ENCODE measurements around the gene IL23A.
A peak's percentile ranks its signal among the peaks of the same experiment; 100 is the strongest.

The IL23A gene

DNA sequence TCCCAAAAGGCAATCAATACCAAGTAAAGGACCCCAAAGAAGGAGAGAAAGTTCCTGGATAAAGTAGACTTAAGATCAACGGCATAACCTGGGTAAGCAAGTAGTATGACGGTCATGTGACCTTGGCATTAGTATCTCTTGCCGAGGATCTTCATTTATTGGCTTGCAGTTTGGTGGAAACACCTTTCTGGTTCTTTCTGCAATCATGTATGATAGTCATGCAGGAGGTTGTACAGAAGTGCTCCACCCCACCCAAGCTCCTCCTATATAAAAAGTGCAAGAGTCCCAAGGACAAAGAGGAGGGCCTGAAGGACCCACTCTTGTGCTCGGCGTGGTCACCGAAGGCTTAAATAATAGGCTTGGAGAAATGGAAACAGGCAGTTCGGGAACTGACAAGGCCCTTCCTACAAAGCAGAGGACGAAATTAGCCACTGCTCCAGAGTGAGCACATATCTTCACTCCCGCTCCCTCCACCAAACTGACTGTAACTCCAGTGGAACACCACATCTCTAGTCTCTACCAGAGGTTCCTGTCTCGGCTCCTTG, 39.3 kb upstream of the IL23A start:
- Mint-ChIP-seq H3K27ac (peak overlapping the region; percentile 96 to 98 (median 98)), H3K27me3 (ENCODE audit: low read depth) (no peaks in the 10 kb centered on the region), H3K36me3 (ENCODE audit: low read depth) (peaks cover 22% of the 10 kb centered on the region), H3K4me3 (peak overlapping the region; percentile 98 to 99 (median 99)), H3K4me1 (peaks cover 45% of the 10 kb centered on the region), H3K9me3 (no peaks in the 10 kb centered on the region)
- no peak for TF ChIP-seq CTCF (IDR thresholded peaks at IDR 0.05; ENCODE audit: unreplicated experiment in 3 of 3)

- peaks cover 25% of the 10 kb centered on the region for H3K36me3 Mint-ChIP-seq (ENCODE audit: low read depth)
Measured at GRCh38 chr12:56299853-56300643, 38.6 kb upstream of the IL23A start, which contains the start of gene CS. Gene CS, minus strand, starts transcription at chr12:56300330. Its CDS starts 129 bp downstream, at chr12:56300201.

GRCh38 chr12:56300644-56301464, 37.8 kb upstream of the IL23A start:
- Mint-ChIP-seq H3K9me3 (no peaks in the 10 kb centered on the region), H3K27me3 (ENCODE audit: low read depth) (no peaks in the 10 kb centered on the region), H3K36me3 (ENCODE audit: low read depth) (peaks cover 28% of the 10 kb centered on the region), H3K4me3 (peak overlapping the region; percentile 98 to 99 (median 99)), H3K4me1 (peaks cover 45% of the 10 kb centered on the region), H3K27ac (peak overlapping the region; percentile 96 to 98 (median 98))
- TF ChIP-seq CTCF (IDR thresholded peaks at IDR 0.05; ENCODE audit: unreplicated experiment in 3 of 3): no peak

More at GRCh38 chr12:56299853-56300643, 38.6 kb upstream of the IL23A start, which contains the start of gene CS:
- Mint-ChIP-seq H3K4me3 (peak within 1 kb of the TSS; percentile 98 to 99 (median 99)), H3K9me3 (no peaks in the 10 kb centered on the region), H3K4me1 (peaks cover 45% of the 10 kb centered on the region), H3K27me3 (ENCODE audit: low read depth) (no peaks in the 10 kb centered on the region), H3K27ac (peak within 1 kb of the TSS; percentile 96 to 98 (median 98))
- no peak for TF ChIP-seq CTCF (IDR thresholded peaks at IDR 0.05; ENCODE audit: unreplicated experiment in 3 of 3)

DNA sequence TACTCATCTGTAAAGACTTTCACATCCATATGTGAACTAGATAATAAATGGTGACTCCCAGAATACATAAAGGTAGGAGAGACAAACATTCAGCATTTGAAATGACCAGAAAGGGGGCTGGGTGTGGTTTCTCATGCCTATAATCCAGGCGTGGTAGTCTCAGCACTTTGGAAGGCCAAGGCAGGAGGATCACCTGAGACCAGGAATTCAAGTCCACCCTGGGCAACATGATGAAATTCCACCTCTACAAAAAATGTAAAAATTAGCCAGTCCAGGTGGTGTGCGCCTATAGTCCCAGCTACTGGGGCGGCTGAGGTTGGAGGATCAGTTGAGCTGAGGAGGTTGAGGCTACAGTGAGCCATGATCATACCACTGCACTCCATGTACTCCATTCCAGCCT, 34.4 kb upstream of the IL23A start:
- peaks cover 21% of the 10 kb centered on the region for H3K4me1 Mint-ChIP-seq
- H3K27ac Mint-ChIP-seq: no peak overlapping the region
- TF ChIP-seq CTCF (IDR thresholded peaks at IDR 0.05; ENCODE audit: unreplicated experiment in 3 of 3): no peak
- no peaks in the 10 kb centered on the region for H3K27me3 Mint-ChIP-seq (ENCODE audit: low read depth)
- no peaks in the 10 kb centered on the region for H3K9me3 Mint-ChIP-seq
- no peak overlapping the region for H3K4me3 Mint-ChIP-seq
- peaks cover 26% of the 10 kb centered on the region for H3K36me3 Mint-ChIP-seq (ENCODE audit: low read depth)

- Mint-ChIP-seq H3K4me1 (peaks cover 20% of the 10 kb centered on the region), H3K36me3 (ENCODE audit: low read depth) (peaks cover 31% of the 10 kb centered on the region), H3K27me3 (ENCODE audit: low read depth) (no peaks in the 10 kb centered on the region), H3K27ac (no peak overlapping the region), H3K9me3 (no peaks in the 10 kb centered on the region), H3K4me3 (no peak overlapping the region)
- no peak for TF ChIP-seq CTCF (IDR thresholded peaks at IDR 0.05; ENCODE audit: unreplicated experiment in 3 of 3)
Measured at GRCh38 chr12:56304872-56305590, 33.7 kb upstream of the IL23A start.

All from nephron (organoid).